Activated CD8-positive, alpha-beta T cell treated with anti-CD3 and anti-CD28 coated beads for 36 hours (primary cell): ENCODE measurements around the gene KCNN2. TPM values are rescaled to one million over a fixed set of nuclear protein-coding genes. Genes with fewer than 3 reads are reported as not detected.

ENCODE experiments used
- ATAC-seq: fragments of 200-7000 bp; cut with Tn5 transposase; one replicate; pipeline ENCODE4 v1.10.0; 2021; ENCODE audit warnings: mild to moderate bottlenecking, moderate library complexity
- CTCF ChIA-PET: fragments of 350-600 bp; sonication (Branson Sonifier 250); formaldehyde crosslinking; loops from one replicate; lab custom pipeline; 2021; ENCODE audit warnings: antibody characterized with exemption; lab: Charles Lee
- POLR2A ChIA-PET: fragments of 350-600 bp; sonication (Branson Sonifier 250); formaldehyde crosslinking; loops from one replicate; lab custom pipeline; 2021; ENCODE audit warnings: antibody characterized with exemption; lab: Charles Lee
- DNase-seq: peaks from one replicate; pipeline ENCODE4 v3.0.0-alpha.2; 2020
- H3K27ac Mint-ChIP-seq: one replicate; pipeline ENCODE4 v1.8.0; 2021; ENCODE audit warnings: mild to moderate bottlenecking, mixed read lengths
- H3K27me3 Mint-ChIP-seq: one replicate; pipeline ENCODE4 v1.8.0; 2021; ENCODE audit warnings: mixed read lengths
- H3K36me3 Mint-ChIP-seq: one replicate; pipeline ENCODE4 v1.8.0; 2021; ENCODE audit warnings: low read depth, mixed read lengths
- H3K4me1 Mint-ChIP-seq: one replicate; pipeline ENCODE4 v1.8.0; 2021; ENCODE audit warnings: low read depth, mixed read lengths
- H3K4me3 Mint-ChIP-seq: one replicate; pipeline ENCODE4 v1.8.0; 2021; ENCODE audit warnings: mild to moderate bottlenecking, moderate library complexity, mixed read lengths
- H3K9me3 Mint-ChIP-seq: one replicate; pipeline ENCODE4 v1.8.0; 2021; ENCODE audit warnings: mixed read lengths
- intact Hi-C: fragments of 100-400 bp; cut with micrococcal nuclease; formaldehyde crosslinking; loops from one replicate; pipeline ENCODE4 v1.10.0; 2022
- total RNA-seq, 2 experiments: library from RNA; stranded (reverse); gene quantifications; one replicate each; pipeline ENCODE4 v1.2.3, GENCODE V29; 2021
- TF ChIP-seq, protein P1 (sequence below): fragments of 200-600 bp; IDR thresholded peaks from one replicate; pipeline ENCODE4 v1.8.0; 2022; ENCODE audit warnings: antibody characterized with exemption, mild to moderate bottlenecking

KCNN2 gene
- total RNA-seq, 2 experiments from 2014 or later: not detected

DNA sequence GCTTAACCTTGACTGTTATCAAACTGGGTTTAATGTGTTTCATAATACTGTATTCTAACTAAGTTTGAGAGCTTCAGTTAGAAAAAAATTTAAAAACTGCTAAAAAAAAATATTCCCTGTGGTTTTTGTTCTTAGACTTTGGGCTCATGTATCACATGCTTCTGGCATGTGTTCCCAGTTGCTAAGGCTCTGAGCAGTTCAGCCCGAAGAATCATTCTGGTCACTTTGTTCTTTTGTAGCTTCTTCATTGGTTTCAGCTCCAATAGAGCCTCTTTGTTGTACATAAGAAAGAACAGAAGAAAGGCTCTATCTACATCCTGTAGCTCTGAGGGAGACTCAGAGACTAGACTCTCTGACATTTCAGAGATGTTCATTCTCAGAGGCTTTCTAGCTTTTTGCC, 25.6 kb downstream of the KCNN2 start:
- ATAC-seq (no peak), DNase-seq (no peak)
- no peaks in the 10 kb centered on the region for H3K4me1 Mint-ChIP-seq
- H3K27me3 Mint-ChIP-seq: peaks cover 2% of the 10 kb centered on the region
- no peak overlapping the region for H3K27ac Mint-ChIP-seq
- H3K9me3 Mint-ChIP-seq: no peaks in the 10 kb centered on the region
- CTCF ChIA-PET: no interaction called here
- intact Hi-C loops: no loop called here
- POLR2A ChIA-PET: no interaction called here
- TF ChIP-seq, protein P1, sequence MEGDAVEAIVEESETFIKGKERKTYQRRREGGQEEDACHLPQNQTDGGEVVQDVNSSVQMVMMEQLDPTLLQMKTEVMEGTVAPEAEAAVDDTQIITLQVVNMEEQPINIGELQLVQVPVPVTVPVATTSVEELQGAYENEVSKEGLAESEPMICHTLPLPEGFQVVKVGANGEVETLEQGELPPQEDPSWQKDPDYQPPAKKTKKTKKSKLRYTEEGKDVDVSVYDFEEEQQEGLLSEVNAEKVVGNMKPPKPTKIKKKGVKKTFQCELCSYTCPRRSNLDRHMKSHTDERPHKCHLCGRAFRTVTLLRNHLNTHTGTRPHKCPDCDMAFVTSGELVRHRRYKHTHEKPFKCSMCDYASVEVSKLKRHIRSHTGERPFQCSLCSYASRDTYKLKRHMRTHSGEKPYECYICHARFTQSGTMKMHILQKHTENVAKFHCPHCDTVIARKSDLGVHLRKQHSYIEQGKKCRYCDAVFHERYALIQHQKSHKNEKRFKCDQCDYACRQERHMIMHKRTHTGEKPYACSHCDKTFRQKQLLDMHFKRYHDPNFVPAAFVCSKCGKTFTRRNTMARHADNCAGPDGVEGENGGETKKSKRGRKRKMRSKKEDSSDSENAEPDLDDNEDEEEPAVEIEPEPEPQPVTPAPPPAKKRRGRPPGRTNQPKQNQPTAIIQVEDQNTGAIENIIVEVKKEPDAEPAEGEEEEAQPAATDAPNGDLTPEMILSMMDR: no peak
- H3K36me3 Mint-ChIP-seq: no peaks in the 10 kb centered on the region
- no peak overlapping the region for H3K4me3 Mint-ChIP-seq

DNA sequence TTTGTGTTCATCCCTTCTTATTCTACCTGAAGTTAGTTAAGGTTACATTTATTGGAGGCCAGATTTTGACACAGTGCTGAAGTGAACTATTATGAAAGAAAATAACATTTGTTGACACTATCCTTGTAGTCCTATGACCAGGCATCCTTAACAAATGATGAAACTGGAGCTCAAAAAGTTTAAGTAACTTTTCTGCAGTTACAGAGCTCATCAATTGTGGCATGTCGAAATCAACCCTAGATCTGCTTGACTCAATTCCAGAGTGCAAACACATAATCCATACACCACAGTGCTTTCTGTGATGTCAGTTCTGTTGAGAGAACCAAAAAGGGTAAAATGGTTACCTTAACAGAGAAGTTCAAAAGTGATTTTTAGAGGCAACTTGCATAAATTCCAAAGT, 28.6 kb downstream of the KCNN2 start:
- intact Hi-C loops: no loop called here
- H3K36me3 Mint-ChIP-seq: no peaks in the 10 kb centered on the region
- no peaks in the 10 kb centered on the region for H3K27me3 Mint-ChIP-seq
- no peaks in the 10 kb centered on the region for H3K4me1 Mint-ChIP-seq
- no peak overlapping the region for H3K27ac Mint-ChIP-seq
- ChIA-PET POLR2A (no interaction called here), CTCF (no interaction called here)
- H3K4me3 Mint-ChIP-seq: no peak overlapping the region
- TF ChIP-seq, protein P1: no peak
- no peak for ATAC-seq
- no peak for DNase-seq
- no peaks in the 10 kb centered on the region for H3K9me3 Mint-ChIP-seq

DNA sequence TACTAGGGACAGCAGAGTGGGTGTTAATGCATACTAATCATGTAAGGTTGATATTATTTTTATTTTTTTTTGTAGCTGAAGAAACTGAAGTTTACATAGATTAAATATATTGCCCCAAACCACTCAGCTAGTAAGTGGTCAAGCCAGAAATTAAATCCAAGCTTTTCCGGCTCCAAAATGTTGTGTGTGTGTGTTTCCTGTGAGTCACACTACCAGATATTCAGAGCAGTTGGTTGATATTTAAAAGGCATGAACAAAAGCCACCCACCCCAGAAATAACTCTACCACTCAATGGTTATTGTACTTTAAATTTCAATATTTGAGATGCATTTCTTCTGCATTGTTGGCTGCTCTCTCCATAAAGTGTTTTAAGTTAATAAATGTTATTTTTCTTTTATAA, 29.5 kb downstream of the KCNN2 start:
- no peak for DNase-seq
- intact Hi-C loops: no loop called here
- ATAC-seq: no peak
- Mint-ChIP-seq H3K9me3 (no peaks in the 10 kb centered on the region), H3K4me1 (no peaks in the 10 kb centered on the region), H3K4me3 (no peak overlapping the region), H3K27me3 (no peaks in the 10 kb centered on the region), H3K27ac (no peak overlapping the region), H3K36me3 (no peaks in the 10 kb centered on the region)
- TF ChIP-seq, protein P1: no peak
- POLR2A ChIA-PET: no interaction called here
- CTCF ChIA-PET: no interaction called here

DNA sequence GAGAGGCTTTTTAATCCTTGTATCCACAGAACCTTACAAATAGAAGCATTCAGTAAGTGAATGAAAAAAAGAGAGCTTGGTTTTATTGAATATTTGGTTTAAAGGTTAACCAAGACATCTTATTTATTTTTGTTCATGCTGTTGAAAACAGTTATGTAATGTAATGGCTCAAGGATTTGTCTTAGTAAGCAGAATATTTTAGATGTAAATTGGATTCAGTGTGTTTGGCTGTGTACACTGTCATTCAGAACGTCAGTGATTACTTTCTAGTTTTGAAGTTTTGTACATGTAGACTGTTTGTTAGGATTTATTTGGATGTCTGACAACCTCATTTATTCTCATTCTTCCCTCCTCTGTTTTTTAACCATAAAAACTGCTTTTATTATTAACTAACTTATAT, 31.3 kb downstream of the KCNN2 start:
- H3K36me3 Mint-ChIP-seq: no peaks in the 10 kb centered on the region
- no peak for ATAC-seq
- ChIA-PET POLR2A (no interaction called here), CTCF (no interaction called here)
- TF ChIP-seq, protein P1: no peak
- no peak for DNase-seq
- no peaks in the 10 kb centered on the region for H3K4me1 Mint-ChIP-seq
- intact Hi-C loops: no loop called here
- no peak overlapping the region for H3K4me3 Mint-ChIP-seq
- no peak overlapping the region for H3K27ac Mint-ChIP-seq
- H3K27me3 Mint-ChIP-seq: no peaks in the 10 kb centered on the region
- no peaks in the 10 kb centered on the region for H3K9me3 Mint-ChIP-seq

DNA sequence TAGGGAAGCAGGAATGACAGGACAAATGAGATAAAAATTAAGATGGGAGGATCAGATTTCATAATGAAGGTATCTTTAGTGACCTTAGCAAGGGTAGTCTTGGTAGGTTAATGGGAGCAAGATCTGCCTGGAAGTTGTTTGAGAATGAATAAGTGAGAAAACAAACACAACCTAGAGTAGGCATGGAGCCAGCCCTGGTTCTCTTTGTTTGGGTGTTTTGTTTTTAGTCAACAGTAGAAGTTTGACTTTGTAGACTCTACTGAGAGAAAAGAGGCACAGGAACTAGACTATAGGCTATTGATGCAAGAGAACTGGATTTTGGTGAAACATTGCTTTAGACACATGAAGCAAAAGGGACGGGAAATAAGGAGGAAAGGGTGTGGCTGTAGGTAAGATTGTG, 40.3 kb downstream of the KCNN2 start:
- Mint-ChIP-seq H3K9me3 (no peaks in the 10 kb centered on the region), H3K4me3 (no peak overlapping the region), H3K4me1 (no peaks in the 10 kb centered on the region), H3K27me3 (no peaks in the 10 kb centered on the region), H3K36me3 (no peaks in the 10 kb centered on the region), H3K27ac (no peak overlapping the region)
- DNase-seq (no peak), ATAC-seq (no peak)
- TF ChIP-seq, protein P1: no peak
- POLR2A ChIA-PET: no interaction called here
- intact Hi-C loops: no loop called here
- CTCF ChIA-PET: no interaction called here
